NCI-H69 (cell line): ENCODE data around the gene WSB2.

Source experiments
- DNase-seq: peaks from one replicate; lab custom pipeline; 2025; lab: John Stamatoyannopoulos, UW

Gene WSB2

DNA sequence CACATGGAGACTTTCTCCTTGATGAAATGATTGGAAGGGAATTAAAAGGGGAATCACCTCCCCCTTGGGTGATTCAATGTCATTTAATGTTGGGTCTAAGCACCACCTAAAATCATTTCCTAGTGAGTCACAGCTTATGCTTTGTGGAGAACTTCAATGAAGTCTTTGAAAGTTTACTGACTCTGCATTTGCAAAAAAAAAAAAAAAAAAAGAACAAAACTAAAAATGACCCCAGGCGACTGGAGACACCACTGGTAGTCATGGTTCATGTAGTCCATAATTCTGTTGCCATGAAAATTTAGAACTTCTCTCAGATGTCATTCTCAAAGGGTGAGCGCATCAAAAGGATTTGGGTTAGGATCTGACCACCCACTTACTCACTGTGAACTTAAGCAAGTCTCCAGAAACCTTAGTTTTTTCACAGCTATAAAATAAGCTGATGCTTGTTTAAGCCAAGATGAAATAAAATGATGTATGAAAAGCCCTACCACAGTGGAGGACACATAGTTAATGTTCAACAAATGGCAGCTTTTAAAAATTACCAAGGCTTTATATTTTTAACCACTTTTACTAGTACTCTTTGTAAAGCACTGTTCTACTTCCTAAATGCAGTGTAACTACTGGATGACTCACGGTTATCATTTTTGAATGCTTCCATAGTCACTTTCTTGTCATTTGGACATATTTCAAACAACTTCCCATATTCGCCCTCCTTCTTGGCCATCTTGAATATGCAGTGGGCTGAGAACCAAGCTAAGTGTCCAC is 74.1 kb downstream of the WSB2 start:
- DNase-seq, result no peak

DNA sequence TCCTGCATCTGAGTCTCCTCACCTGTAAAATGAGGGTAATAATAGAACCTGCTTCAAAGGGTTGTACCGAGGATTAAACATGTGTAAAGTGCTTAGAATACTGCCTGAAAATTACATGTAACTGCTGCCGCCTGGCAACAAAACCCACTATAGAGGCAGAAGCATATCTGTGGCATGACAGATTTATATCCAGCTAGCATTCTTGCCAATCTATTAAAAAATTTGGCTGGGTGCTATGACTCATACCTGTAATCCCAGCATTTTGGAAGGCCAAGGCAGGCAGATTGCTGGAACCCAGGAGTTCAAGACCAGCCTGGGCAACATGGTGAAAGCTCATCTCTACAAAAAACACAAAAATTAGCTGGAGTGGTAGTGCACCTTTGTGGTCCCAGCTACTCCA is 75.8 kb downstream of the WSB2 start:
- DNase-seq, result no peak
